Breast epithelium (tissue), 3 donors: Measurements from ENCODE around the gene RUNDC3A.

Experiments used
- CTCF ChIP-seq, 3 donors: fragments of 450-650 bp; IDR thresholded peaks; one replicate each; pipeline ENCODE4 v1.5.1; 2016 to 2017; ENCODE audit warnings: antibody characterized with exemption in 3 of 3, mild to moderate bottlenecking in 3 of 3, moderate library complexity in 3 of 3
- POLR2A ChIP-seq: fragments of 450-650 bp; IDR thresholded peaks from one replicate; pipeline ENCODE4 v1.6.1; 2016; ENCODE audit warnings: antibody characterized with exemption, mild to moderate bottlenecking, moderate library complexity

GRCh38 chr17:44360144-44360533 lies 51.7 kb downstream of the RUNDC3A start:
- TF ChIP-seq CTCF (IDR thresholded peaks at IDR 0.05), result no peak
- TF ChIP-seq POLR2A, result no peak
